SK-N-SH treated with all-trans-retinoic acid at 6 μM for 48 hours (cell line): ENCODE data around the gene CD40.

Source experiments
- ATAC-seq: fragments of 200-7000 bp; cut with Tn5 transposase; 3 replicates; pipeline ENCODE4 v1.9.1; 2020; ENCODE audit warnings: mild to moderate bottlenecking, moderate library complexity
- ARNTL ChIP-seq: fragments of 450-650 bp; formaldehyde crosslinking; IDR thresholded peaks from 2 replicates; pipeline ENCODE4 v1.5.0; 2020; ENCODE audit warnings: low read depth, mild to moderate bottlenecking, moderate library complexity, borderline replicate concordance
- BACH2 ChIP-seq: fragments of 250-450 bp; sonication (Bioruptor Pico); IDR thresholded peaks from 2 replicates; pipeline ENCODE4 v1.9.0; 2021; ENCODE audit warnings: mild to moderate bottlenecking, borderline replicate concordance
- CSDC2 ChIP-seq: fragments of 250-450 bp; sonication (Bioruptor Pico); IDR thresholded peaks from 2 replicates; pipeline ENCODE4 v1.5.0; 2020; ENCODE audit warnings: mild to moderate bottlenecking, moderate library complexity
- GLIS3 ChIP-seq: fragments of 250-450 bp; sonication (Bioruptor Pico); IDR thresholded peaks from 2 replicates; pipeline ENCODE4 v1.5.0; 2020; ENCODE audit warnings: mild to moderate bottlenecking, moderate library complexity
- ISL1 ChIP-seq: fragments of 250-450 bp; sonication (Bioruptor Pico); IDR thresholded peaks from 2 replicates; pipeline ENCODE4 v2.1.2; 2022; ENCODE audit warnings: mild to moderate bottlenecking, moderate library complexity
- OSR1 ChIP-seq: fragments of 250-450 bp; sonication (Bioruptor Pico); IDR thresholded peaks from 2 replicates; pipeline ENCODE4 v1.8.0; 2022; ENCODE audit warnings: moderate library complexity, mild to moderate bottlenecking, inconsistent platforms
- PPARA ChIP-seq: fragments of 250-450 bp; sonication (Bioruptor Pico); IDR thresholded peaks from 2 replicates; pipeline ENCODE4 v1.5.0; 2020; ENCODE audit warnings: mild to moderate bottlenecking, borderline replicate concordance
- RARB ChIP-seq: fragments of 250-450 bp; sonication (Bioruptor Pico); IDR thresholded peaks from 2 replicates; pipeline ENCODE4 v1.8.0; 2021; ENCODE audit warnings: mild to moderate bottlenecking, moderate library complexity
- SNAI2 ChIP-seq: fragments of 250-450 bp; sonication (Bioruptor Pico); IDR thresholded peaks from 2 replicates; pipeline ENCODE4 v1.5.0; 2020; ENCODE audit warnings: mild to moderate bottlenecking, moderate library complexity
- TOX ChIP-seq: fragments of 250-450 bp; sonication (Bioruptor Pico); IDR thresholded peaks from 2 replicates; pipeline ENCODE4 v1.8.0; 2021; ENCODE audit warnings: mild to moderate bottlenecking, moderate library complexity, borderline replicate concordance
- ZC3H10 ChIP-seq: fragments of 250-450 bp; sonication (Bioruptor Pico); IDR thresholded peaks from 2 replicates; pipeline ENCODE4 v1.5.1; 2021; ENCODE audit warnings: mild to moderate bottlenecking, moderate library complexity
- ZFP3 ChIP-seq: fragments of 250-450 bp; sonication (Bioruptor Pico); IDR thresholded peaks from 2 replicates; pipeline ENCODE4 v1.5.0; 2020; ENCODE audit warnings: mild to moderate bottlenecking, moderate library complexity
- ZFP30 ChIP-seq: fragments of 450-650 bp; formaldehyde crosslinking; IDR thresholded peaks from 2 replicates; pipeline ENCODE4 v1.5.0; 2022; ENCODE audit warnings: mild to moderate bottlenecking, moderate library complexity
- ZNF565 ChIP-seq: fragments of 450-650 bp; formaldehyde crosslinking; conservative IDR thresholded peaks from 2 replicates; pipeline ENCODE4 v1.5.0; 2020; ENCODE audit warnings: low read depth, mild to moderate bottlenecking, moderate library complexity
- ZNF70 ChIP-seq: fragments of 450-650 bp; formaldehyde crosslinking; IDR thresholded peaks from 2 replicates; pipeline ENCODE4 v1.5.0; 2020; ENCODE audit warnings: mild to moderate bottlenecking, moderate library complexity
- ZNF8 ChIP-seq: fragments of 450-650 bp; formaldehyde crosslinking; IDR thresholded peaks from 2 replicates; pipeline ENCODE4 v1.5.0; 2020; ENCODE audit warnings: mild to moderate bottlenecking, moderate library complexity
- TF ChIP-seq, protein P1 (sequence below): fragments of 250-450 bp; sonication (Bioruptor Pico); IDR thresholded peaks from 2 replicates; pipeline ENCODE4 v1.5.0; 2020; ENCODE audit warnings: mild to moderate bottlenecking, moderate library complexity
- TF ChIP-seq, protein P2 (sequence below): fragments of 250-450 bp; sonication (Bioruptor Pico); IDR thresholded peaks from 2 replicates; pipeline ENCODE4 v1.5.1; 2020; ENCODE audit warnings: low read depth, mild to moderate bottlenecking, moderate library complexity
- TF ChIP-seq, protein P3 (sequence below): fragments of 250-450 bp; sonication (Bioruptor Pico); IDR thresholded peaks from 2 replicates; pipeline ENCODE4 v1.8.0; 2020; ENCODE audit warnings: mild to moderate bottlenecking, moderate library complexity, borderline replicate concordance
- TF ChIP-seq, protein P4 (sequence below): fragments of 250-450 bp; sonication (Bioruptor Pico); IDR thresholded peaks from 2 replicates; pipeline ENCODE4 v1.5.1; 2021; ENCODE audit warnings: mild to moderate bottlenecking, moderate library complexity
- TF ChIP-seq, protein P5 (sequence below): fragments of 250-450 bp; sonication (Bioruptor Pico); IDR thresholded peaks from 2 replicates; pipeline ENCODE4 v1.8.0; 2021; ENCODE audit warnings: low read depth, mild to moderate bottlenecking, moderate library complexity, borderline replicate concordance

CD40 gene

DNA sequence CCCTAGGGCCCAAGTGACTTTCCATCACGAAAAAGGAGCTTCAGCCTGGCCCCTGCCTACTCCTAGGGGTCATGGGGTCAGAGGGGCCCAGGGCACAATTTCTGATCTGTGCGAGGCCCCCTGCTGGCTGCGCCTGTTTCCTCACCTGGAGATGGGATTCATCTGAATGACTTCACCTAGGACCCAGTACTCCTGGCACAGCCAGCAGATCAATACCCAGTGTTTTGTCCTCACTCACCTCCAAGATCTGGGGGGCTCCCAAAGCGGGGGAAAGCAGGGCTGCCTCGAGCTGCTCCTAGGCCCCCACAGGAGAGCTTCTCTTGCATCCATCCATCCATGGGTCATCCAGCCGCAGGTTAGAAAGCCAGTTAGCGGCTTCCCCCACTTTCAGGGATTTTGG lies 33.8 kb downstream of the CD40 start:
- no peak for ATAC-seq

DNA sequence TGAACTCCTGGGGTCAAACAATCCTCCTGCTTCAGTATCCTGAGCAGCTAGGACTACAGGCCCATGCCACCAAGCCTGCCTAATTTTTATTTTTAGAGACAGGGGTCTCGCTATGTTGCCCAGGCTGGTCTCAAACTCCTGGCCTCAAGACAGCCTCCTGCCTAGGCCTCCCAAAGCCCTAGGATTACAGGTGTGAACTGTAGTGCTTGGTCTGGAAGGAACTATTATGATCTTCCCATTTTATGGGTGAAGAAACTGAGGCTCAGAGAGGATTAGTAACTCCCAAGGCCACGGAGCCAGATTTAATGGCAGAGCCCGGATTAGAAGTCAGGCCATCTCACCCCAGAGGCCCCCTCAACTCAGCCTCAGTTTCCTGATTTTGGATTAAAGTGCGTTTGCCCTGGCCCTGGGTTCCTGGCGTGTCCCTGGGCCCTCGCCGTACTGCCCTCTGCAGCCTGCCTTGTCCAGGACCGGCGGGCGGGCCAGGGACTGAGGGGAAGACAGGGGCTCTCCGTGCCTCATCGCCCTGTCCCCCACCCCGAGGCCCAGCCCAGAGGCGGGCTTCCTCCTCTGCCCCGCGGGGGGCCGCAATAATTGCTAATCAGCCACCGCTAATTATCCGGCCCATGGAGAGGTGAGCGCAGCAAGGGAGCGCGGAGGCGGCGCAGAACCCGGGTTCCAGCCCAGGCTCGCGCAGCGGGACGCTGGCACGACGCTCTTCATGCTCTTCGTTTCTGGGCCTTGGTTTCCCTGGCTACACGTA lies 34.9 kb downstream of the CD40 start:
- ATAC-seq, result no peak
- no peak for TF ChIP-seq ZFP30 (CRISPR knock-in tag)
- no peak for TF ChIP-seq GLIS3 (CRISPR knock-in tag)
- no peak for TF ChIP-seq ZNF565 (CRISPR knock-in tag)
- TF ChIP-seq, protein P1, sequence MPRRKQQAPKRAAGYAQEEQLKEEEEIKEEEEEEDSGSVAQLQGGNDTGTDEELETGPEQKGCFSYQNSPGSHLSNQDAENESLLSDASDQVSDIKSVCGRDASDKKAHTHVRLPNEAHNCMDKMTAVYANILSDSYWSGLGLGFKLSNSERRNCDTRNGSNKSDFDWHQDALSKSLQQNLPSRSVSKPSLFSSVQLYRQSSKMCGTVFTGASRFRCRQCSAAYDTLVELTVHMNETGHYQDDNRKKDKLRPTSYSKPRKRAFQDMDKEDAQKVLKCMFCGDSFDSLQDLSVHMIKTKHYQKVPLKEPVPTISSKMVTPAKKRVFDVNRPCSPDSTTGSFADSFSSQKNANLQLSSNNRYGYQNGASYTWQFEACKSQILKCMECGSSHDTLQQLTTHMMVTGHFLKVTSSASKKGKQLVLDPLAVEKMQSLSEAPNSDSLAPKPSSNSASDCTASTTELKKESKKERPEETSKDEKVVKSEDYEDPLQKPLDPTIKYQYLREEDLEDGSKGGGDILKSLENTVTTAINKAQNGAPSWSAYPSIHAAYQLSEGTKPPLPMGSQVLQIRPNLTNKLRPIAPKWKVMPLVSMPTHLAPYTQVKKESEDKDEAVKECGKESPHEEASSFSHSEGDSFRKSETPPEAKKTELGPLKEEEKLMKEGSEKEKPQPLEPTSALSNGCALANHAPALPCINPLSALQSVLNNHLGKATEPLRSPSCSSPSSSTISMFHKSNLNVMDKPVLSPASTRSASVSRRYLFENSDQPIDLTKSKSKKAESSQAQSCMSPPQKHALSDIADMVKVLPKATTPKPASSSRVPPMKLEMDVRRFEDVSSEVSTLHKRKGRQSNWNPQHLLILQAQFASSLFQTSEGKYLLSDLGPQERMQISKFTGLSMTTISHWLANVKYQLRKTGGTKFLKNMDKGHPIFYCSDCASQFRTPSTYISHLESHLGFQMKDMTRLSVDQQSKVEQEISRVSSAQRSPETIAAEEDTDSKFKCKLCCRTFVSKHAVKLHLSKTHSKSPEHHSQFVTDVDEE (CRISPR knock-in tag), result no peak
- no peak for TF ChIP-seq BACH2 (CRISPR knock-in tag)
- TF ChIP-seq ZNF70, result no peak
- TF ChIP-seq, protein P2, sequence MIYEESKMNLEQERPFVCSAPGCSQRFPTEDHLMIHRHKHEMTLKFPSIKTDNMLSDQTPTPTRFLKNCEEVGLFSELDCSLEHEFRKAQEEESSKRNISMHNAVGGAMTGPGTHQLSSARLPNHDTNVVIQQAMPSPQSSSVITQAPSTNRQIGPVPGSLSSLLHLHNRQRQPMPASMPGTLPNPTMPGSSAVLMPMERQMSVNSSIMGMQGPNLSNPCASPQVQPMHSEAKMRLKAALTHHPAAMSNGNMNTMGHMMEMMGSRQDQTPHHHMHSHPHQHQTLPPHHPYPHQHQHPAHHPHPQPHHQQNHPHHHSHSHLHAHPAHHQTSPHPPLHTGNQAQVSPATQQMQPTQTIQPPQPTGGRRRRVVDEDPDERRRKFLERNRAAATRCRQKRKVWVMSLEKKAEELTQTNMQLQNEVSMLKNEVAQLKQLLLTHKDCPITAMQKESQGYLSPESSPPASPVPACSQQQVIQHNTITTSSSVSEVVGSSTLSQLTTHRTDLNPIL (CRISPR knock-in tag), result no peak
- TF ChIP-seq, protein P3, sequence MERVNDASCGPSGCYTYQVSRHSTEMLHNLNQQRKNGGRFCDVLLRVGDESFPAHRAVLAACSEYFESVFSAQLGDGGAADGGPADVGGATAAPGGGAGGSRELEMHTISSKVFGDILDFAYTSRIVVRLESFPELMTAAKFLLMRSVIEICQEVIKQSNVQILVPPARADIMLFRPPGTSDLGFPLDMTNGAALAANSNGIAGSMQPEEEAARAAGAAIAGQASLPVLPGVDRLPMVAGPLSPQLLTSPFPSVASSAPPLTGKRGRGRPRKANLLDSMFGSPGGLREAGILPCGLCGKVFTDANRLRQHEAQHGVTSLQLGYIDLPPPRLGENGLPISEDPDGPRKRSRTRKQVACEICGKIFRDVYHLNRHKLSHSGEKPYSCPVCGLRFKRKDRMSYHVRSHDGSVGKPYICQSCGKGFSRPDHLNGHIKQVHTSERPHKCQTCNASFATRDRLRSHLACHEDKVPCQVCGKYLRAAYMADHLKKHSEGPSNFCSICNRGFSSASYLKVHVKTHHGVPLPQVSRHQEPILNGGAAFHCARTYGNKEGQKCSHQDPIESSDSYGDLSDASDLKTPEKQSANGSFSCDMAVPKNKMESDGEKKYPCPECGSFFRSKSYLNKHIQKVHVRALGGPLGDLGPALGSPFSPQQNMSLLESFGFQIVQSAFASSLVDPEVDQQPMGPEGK, result no peak
- TF ChIP-seq ARNTL, result no peak
- no peak for TF ChIP-seq ZFP3
- TF ChIP-seq ZC3H10 (CRISPR knock-in tag), result no peak
- TF ChIP-seq, protein P4, sequence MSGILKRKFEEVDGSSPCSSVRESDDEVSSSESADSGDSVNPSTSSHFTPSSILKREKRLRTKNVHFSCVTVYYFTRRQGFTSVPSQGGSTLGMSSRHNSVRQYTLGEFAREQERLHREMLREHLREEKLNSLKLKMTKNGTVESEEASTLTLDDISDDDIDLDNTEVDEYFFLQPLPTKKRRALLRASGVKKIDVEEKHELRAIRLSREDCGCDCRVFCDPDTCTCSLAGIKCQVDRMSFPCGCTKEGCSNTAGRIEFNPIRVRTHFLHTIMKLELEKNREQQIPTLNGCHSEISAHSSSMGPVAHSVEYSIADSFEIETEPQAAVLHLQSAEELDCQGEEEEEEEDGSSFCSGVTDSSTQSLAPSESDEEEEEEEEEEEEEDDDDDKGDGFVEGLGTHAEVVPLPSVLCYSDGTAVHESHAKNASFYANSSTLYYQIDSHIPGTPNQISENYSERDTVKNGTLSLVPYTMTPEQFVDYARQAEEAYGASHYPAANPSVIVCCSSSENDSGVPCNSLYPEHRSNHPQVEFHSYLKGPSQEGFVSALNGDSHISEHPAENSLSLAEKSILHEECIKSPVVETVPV (CRISPR knock-in tag), result no peak
- TF ChIP-seq TOX, result no peak
- no peak for TF ChIP-seq OSR1 (CRISPR knock-in tag)
- TF ChIP-seq RARB (CRISPR knock-in tag), result no peak
- TF ChIP-seq, protein P5, sequence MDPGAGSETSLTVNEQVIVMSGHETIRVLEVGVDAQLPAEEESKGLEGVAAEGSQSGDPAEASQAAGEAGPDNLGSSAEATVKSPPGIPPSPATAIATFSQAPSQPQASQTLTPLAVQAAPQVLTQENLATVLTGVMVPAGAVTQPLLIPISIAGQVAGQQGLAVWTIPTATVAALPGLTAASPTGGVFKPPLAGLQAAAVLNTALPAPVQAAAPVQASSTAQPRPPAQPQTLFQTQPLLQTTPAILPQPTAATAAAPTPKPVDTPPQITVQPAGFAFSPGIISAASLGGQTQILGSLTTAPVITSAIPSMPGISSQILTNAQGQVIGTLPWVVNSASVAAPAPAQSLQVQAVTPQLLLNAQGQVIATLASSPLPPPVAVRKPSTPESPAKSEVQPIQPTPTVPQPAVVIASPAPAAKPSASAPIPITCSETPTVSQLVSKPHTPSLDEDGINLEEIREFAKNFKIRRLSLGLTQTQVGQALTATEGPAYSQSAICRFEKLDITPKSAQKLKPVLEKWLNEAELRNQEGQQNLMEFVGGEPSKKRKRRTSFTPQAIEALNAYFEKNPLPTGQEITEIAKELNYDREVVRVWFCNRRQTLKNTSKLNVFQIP (CRISPR knock-in tag), result no peak

More for the DNA sequence above, 33.8 kb downstream of the CD40 start:
- no peak for TF ChIP-seq SNAI2 (CRISPR knock-in tag)
- no peak for TF ChIP-seq ZFP30 (CRISPR knock-in tag)
- TF ChIP-seq PPARA (CRISPR knock-in tag), result no peak
- TF ChIP-seq RARB (CRISPR knock-in tag), result no peak
- TF ChIP-seq CSDC2, result no peak
- TF ChIP-seq ZFP3, result no peak
- TF ChIP-seq, protein P5 (CRISPR knock-in tag), result no peak
- no peak for TF ChIP-seq ZC3H10 (CRISPR knock-in tag)
- no peak for TF ChIP-seq ZNF8
- no peak for TF ChIP-seq BACH2 (CRISPR knock-in tag)
- TF ChIP-seq ISL1 (CRISPR knock-in tag), result no peak
- TF ChIP-seq, protein P4 (CRISPR knock-in tag), result no peak
- TF ChIP-seq, protein P1 (CRISPR knock-in tag), result no peak
